OCI-LY3 (cell line): ENCODE data around the gene NPRL2.

Experiments
- EZH2phosphoT487 ChIP-seq: fragments of 200-600 bp; shearing (Covaris generic); IDR thresholded peaks from 2 replicates; pipeline ENCODE4 v1.6.1; 2018; ENCODE audit warnings: antibody characterized with exemption, mixed run types, low read depth
- TF ChIP-seq, protein P1 (sequence below): fragments of 200-600, 300-600 bp; sonication (generic); IDR thresholded peaks from 2 replicates; pipeline ENCODE4 v1.5.1; 2014; ENCODE audit warnings: antibody characterized with exemption, low read length, low read depth

DNA sequence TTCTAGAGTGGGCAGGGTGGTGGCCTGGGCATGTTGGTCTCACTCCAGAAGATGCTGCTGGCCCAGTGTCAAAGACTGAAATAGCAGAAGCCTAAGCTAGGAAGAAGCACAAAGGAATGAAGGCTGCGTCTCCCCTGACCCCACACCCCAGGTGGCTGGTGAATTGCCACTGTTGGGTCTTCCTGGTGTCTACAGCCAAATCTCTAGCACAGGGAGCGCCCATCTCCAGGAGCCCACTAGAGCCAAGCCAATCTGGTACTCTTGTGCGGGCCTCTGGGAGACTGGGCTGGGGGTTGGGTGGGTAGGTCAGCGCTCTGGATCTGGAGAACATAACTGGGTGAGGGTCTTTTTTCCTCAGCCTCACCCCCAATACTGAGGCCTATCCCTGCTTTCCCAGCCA is 23.4 kb downstream of the NPRL2 start:
- TF ChIP-seq, protein P1, sequence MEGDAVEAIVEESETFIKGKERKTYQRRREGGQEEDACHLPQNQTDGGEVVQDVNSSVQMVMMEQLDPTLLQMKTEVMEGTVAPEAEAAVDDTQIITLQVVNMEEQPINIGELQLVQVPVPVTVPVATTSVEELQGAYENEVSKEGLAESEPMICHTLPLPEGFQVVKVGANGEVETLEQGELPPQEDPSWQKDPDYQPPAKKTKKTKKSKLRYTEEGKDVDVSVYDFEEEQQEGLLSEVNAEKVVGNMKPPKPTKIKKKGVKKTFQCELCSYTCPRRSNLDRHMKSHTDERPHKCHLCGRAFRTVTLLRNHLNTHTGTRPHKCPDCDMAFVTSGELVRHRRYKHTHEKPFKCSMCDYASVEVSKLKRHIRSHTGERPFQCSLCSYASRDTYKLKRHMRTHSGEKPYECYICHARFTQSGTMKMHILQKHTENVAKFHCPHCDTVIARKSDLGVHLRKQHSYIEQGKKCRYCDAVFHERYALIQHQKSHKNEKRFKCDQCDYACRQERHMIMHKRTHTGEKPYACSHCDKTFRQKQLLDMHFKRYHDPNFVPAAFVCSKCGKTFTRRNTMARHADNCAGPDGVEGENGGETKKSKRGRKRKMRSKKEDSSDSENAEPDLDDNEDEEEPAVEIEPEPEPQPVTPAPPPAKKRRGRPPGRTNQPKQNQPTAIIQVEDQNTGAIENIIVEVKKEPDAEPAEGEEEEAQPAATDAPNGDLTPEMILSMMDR, result no peak
- TF ChIP-seq EZH2phosphoT487, result no peak
